Gastroesophageal sphincter (tissue), 4 donors: Measurements from ENCODE around the gene NOL9. TPM values are rescaled to one million over a fixed set of nuclear protein-coding genes. Genes with fewer than 3 reads are reported as not detected.

ENCODE experiments used
- ATAC-seq: fragments of 150-250 bp; one replicate; pipeline ENCODE4 v1.9.1; 2016; ENCODE audit warnings: mild to moderate bottlenecking, moderate library complexity
- H3K27ac ChIP-seq, 4 donors: fragments of 200-600 bp; sonication (generic) in 3 of 4; 1 replicate in 3 of 4; 2 replicates in 1 of 4; pipeline ENCODE4 v1.5.1; 2016 to 2019
- H3K27me3 ChIP-seq: fragments of 200-600 bp; sonication (generic); one replicate; pipeline ENCODE4 v1.5.1; 2019
- H3K36me3 ChIP-seq, 2 donors: fragments of 200-600 bp; sonication (generic); one replicate each; pipeline ENCODE4 v1.5.1; 2019; ENCODE audit warnings: control low read depth in 1 of 2
- H3K4me1 ChIP-seq, 3 donors: fragments of 200-600 bp; sonication (generic); 1 replicate in 2 of 3; 2 replicates in 1 of 3; pipeline ENCODE4 v1.5.1; 2016 to 2019; ENCODE audit warnings: control low read depth in 2 of 3
- H3K4me3 ChIP-seq, 2 donors: fragments of 200-600 bp; sonication (generic); one replicate each; pipeline ENCODE4 v1.5.1; 2019; ENCODE audit warnings: mild to moderate bottlenecking in 1 of 2, moderate library complexity in 1 of 2
- H3K9me3 ChIP-seq, 3 donors: fragments of 200-600 bp; sonication (generic); one replicate each; pipeline ENCODE4 v1.5.1; 2017 to 2019; ENCODE audit warnings: control low read depth in 2 of 3
- EP300 ChIP-seq: sonication (generic); formaldehyde crosslinking; IDR thresholded peaks from one replicate; pipeline ENCODE4 v1.6.1; 2017; ENCODE audit warnings: antibody characterized with exemption, mild to moderate bottlenecking
- POLR2A ChIP-seq, 2 donors: fragments of 450-650 bp; IDR thresholded peaks; one replicate each; pipeline ENCODE4 v1.6.1; 2017; ENCODE audit warnings: antibody characterized with exemption in 2 of 2, mild to moderate bottlenecking in 2 of 2, moderate library complexity in 1 of 2
- POLR2AphosphoS5 ChIP-seq: sonication (generic); formaldehyde crosslinking; IDR thresholded peaks from one replicate; pipeline ENCODE4 v1.6.1; 2017; ENCODE audit warnings: antibody characterized with exemption
- WGBS, 2 donors: methylation state at CpG; one replicate each; pipeline ENCODE4 v1.1.5; 2018; ENCODE audit warnings: low coverage in 1 of 2; 5-methylcytosine and 5-hydroxymethylcytosine counted together
- total RNA-seq, 4 donors: library from RNA; depleted of rRNA; stranded (reverse); fragments of >200 nt; gene quantifications; one replicate each; pipeline ENCODE4 v1.1.0, GENCODE V29; 2016
- TF ChIP-seq, protein P1 (sequence below), 4 experiments: fragments of 200-600 bp in 2 of 4; fragments of 450-650 bp in 2 of 4; sonication (generic) in 1 of 4; IDR thresholded peaks; one replicate each; pipeline ENCODE4 v1.5.1; 2017 to 2019; ENCODE audit warnings: antibody characterized with exemption in 4 of 4, mild to moderate bottlenecking in 2 of 4, moderate library complexity in 2 of 4

NOL9 gene
- total RNA-seq, 4 donors from 2014 or later, result 21.2 to 32.2 (median 25.7) TPM

DNA sequence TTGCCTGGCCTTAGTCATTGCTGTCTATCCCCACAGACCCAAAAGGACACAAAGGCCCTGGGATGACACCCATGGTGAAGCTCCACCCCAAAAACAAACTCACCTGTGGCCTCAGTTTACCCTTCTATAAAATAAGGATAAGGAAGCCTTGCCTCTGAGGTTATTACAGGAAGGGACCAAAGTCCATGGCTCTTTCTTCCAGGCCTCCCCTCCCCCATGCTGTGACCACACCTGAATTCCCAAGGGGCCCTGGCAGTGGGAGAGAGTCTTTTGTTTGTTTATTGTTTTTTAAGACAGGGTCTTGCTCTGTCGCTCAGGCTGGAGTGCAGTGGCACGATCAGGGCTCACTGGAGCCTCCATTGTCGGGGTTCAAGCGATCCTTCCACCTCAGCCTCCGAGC, 77.8 kb downstream of the NOL9 start:
- no CpG with 5 or more reads among the region's 5 CpGs for WGBS, 2 donors
- TF ChIP-seq EP300 (no peak), POLR2A (IDR thresholded peaks at IDR 0.05) (no peak), POLR2AphosphoS5 (no peak)
- TF ChIP-seq, protein P1, sequence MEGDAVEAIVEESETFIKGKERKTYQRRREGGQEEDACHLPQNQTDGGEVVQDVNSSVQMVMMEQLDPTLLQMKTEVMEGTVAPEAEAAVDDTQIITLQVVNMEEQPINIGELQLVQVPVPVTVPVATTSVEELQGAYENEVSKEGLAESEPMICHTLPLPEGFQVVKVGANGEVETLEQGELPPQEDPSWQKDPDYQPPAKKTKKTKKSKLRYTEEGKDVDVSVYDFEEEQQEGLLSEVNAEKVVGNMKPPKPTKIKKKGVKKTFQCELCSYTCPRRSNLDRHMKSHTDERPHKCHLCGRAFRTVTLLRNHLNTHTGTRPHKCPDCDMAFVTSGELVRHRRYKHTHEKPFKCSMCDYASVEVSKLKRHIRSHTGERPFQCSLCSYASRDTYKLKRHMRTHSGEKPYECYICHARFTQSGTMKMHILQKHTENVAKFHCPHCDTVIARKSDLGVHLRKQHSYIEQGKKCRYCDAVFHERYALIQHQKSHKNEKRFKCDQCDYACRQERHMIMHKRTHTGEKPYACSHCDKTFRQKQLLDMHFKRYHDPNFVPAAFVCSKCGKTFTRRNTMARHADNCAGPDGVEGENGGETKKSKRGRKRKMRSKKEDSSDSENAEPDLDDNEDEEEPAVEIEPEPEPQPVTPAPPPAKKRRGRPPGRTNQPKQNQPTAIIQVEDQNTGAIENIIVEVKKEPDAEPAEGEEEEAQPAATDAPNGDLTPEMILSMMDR (IDR thresholded peaks at IDR 0.05), result no peak
- Histone ChIP-seq H3K4me1 (no peaks in the 10 kb centered on the region), H3K4me3 (no peak overlapping the region), H3K27me3 (no peaks in the 10 kb centered on the region), H3K36me3 (peaks cover 0 to 35% of the 10 kb centered on the region in 2 donors), H3K27ac (no peak overlapping the region), H3K9me3 (no peaks in the 10 kb centered on the region)
- ATAC-seq, result no peak

DNA sequence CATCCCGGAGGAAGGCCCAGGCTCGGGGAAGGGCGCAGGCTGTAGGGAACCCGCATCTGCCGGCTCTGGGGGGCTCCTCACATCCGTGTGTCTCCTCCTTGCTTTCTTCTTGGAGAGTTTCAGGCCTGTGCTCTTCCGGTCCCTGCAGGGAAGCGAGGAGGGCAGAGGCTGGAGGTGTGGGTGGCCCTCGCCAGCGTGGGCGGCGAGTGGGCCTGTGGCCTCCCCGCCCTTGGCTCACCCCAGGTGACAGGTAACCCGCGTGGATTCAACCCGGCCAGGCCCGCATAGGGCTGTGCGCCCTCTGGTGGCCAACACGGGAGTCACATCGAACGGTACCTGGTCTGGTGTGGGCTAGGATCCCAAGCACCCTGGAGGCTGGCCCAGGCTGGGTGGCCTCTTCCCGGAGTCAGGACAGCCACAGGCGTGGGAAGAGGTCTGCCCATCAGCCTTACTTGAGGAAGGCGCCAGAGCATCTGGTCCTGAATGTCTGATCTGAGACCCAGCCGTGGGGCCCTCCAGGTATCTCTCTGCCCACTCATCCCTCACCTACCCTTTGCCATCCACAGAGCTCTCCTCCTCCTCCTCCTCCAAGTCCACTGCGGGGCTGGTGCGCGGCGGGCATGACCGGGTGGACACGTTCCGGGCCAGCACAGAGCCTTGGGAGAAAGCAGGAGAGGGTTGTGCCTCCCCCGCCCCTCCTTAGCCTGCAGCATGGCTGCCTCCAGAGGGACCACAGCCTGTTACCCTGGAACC, 78.8 kb downstream of the NOL9 start:
- no peaks in the 10 kb centered on the region for H3K9me3 ChIP-seq
- TF ChIP-seq, protein P1 (IDR thresholded peaks at IDR 0.05), result peak in 3 of 4 experiments; percentile 70 to 89 (median 76)
- TF ChIP-seq POLR2AphosphoS5, result no peak
- no peak overlapping the region for H3K4me3 ChIP-seq
- no peaks in the 10 kb centered on the region for H3K27me3 ChIP-seq
- H3K4me1 ChIP-seq, result no peaks in the 10 kb centered on the region
- WGBS, 2 donors, result 100% methylated on average over 1 of the region's 33 CpGs; no CpG with 5 or more reads in 1 of the 2 donors
- no peak overlapping the region for H3K27ac ChIP-seq
- ATAC-seq, result no peak
- peaks cover 0 to 44% of the 10 kb centered on the region in 2 donors for H3K36me3 ChIP-seq

DNA sequence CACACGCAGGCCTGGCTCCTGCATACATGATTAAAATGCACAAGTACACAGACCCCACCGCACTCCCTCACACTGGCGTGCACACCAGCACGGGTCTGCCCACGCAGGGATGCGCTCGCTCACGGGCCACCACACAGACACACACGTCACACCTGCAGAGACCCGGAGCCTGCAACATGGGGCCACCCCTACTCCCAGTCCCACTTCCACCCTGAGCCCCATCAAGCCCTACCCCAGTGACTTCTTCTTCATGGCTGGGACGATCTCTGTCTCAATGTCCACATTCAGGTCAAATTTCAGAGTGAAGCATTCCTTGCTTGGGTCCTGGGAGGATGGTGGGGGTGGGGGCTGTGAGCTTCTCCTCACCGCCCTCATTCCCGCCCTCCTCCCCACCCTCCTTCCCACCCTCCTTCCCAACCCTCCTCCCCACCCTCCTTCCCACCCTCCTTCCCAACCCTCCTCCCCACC, 79.5 kb downstream of the NOL9 start:
- TF ChIP-seq POLR2A (IDR thresholded peaks at IDR 0.05) (no peak), EP300 (no peak), POLR2AphosphoS5 (no peak)
- TF ChIP-seq, protein P1 (IDR thresholded peaks at IDR 0.05), result no peak
- Histone ChIP-seq H3K4me1 (no peaks in the 10 kb centered on the region), H3K36me3 (peaks cover 0 to 51% of the 10 kb centered on the region in 2 donors), H3K4me3 (no peak overlapping the region), H3K27ac (no peak overlapping the region), H3K27me3 (no peaks in the 10 kb centered on the region), H3K9me3 (no peaks in the 10 kb centered on the region)
- ATAC-seq, result no peak
- 14 to 75% methylated on average over 1 to 9 of the region's 13 CpGs for WGBS, 2 donors

DNA sequence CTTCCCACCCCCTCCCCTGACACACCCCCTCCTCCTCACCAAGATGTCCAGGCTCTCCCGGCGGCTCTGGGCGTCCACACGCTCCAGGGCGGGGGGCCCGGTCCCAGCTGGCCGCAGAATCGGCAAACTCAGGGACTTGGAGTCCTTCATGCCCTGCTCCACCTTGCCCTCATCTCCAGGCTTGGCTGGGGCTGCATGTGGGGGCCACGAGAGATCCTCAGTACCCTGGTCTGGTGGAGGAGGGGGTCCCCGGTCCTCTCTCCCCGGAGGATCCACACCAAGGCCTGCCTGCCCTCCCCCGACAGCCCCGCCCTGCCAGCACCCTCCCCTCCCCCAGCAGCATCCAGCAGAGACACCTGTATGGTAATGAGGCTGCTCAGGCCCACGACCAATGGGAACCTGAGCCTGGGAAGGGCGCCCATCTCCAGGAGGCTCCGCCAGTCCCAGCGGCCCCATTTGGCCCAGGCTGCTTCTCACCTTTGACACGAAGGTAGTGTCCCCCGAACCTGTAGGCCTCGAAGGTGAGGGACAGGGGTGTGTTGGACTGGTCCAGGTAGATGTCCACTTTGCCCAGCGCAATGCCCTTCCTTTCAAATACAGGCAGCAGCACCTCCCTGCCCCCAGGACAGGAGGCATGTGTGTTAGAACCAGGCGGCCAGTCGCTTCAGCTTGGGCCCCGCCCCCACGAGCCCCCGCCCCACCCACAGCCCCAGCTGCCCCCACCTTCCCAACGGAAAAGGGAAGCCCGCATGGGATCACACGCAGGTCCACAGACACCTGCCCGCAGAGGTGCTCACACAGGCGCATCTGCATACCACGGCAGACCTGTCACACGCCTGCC, 80.1 kb downstream of the NOL9 start:
- 100% methylated on average over 1 of the region's 33 CpGs; no CpG with 5 or more reads in 1 of the 2 donors for whole genome bisulfite sequencing, 2 donors
- no peaks in the 10 kb centered on the region for H3K4me1 ChIP-seq
- H3K27ac ChIP-seq, result no peak overlapping the region
- H3K36me3 ChIP-seq, result peaks cover 0 to 58% of the 10 kb centered on the region in 2 donors
- TF ChIP-seq EP300, result no peak
- TF ChIP-seq, protein P1 (IDR thresholded peaks at IDR 0.05), result no peak
- no peak for TF ChIP-seq POLR2A (IDR thresholded peaks at IDR 0.05)
- no peak for TF ChIP-seq POLR2AphosphoS5
- no peaks in the 10 kb centered on the region for H3K9me3 ChIP-seq
- no peak for ATAC-seq
- no peak overlapping the region for H3K4me3 ChIP-seq
- no peaks in the 10 kb centered on the region for H3K27me3 ChIP-seq
